OCI-LY1 (cell line): ENCODE data around the gene OS9.
"Not testable (repeated sequence)": the region's sequence is repeated elsewhere in the genome, so short reads cannot be mapped to it uniquely, and the experiment has no call there.

ENCODE experiments used
- CTCF ChIP-seq: fragments of 200-600 bp; sonication (generic), shearing (Covaris generic); IDR thresholded peaks from 2 replicates; pipeline ENCODE4 v1.5.1; 2017; ENCODE audit warnings: mild to moderate bottlenecking, antibody characterized with exemption, low read length, moderate library complexity, mixed read lengths
- EZH2 ChIP-seq: fragments of 200-600 bp; sonication (generic), shearing (Covaris generic); IDR thresholded peaks from 2 replicates; pipeline ENCODE4 v1.8.0; 2017; ENCODE audit warnings: borderline replicate concordance, mixed run types, mild to moderate bottlenecking, antibody characterized with exemption, low read length, moderate library complexity, mixed read lengths

GRCh38 chr12:57671811-57672210 lies 22.1 kb upstream of the OS9 start:
- TF ChIP-seq CTCF, EZH2: not testable (repeated sequence)
